Endothelial cell of umbilical vein (primary cell): Measurements from ENCODE around the gene CCDC85C.
A peak's percentile ranks its signal among the peaks of the same experiment; 100 is the strongest.

ENCODE experiments used
- EZH2 ChIP-seq: IDR thresholded peaks from 2 replicates; pipeline ENCODE4 v1.6.1; 2012; ENCODE audit warnings: borderline replicate concordance, low read depth, mild to moderate bottlenecking, moderate library complexity, low read length, inconsistent platforms; ENCODE audit not compliant: severe bottlenecking
- FOS ChIP-seq: IDR thresholded peaks from 2 replicates; pipeline ENCODE4 v1.6.1; 2011; ENCODE audit warnings: mild to moderate bottlenecking, low read length, moderate library complexity, borderline replicate concordance; ENCODE audit not compliant: insufficient read depth
- GATA2 ChIP-seq: IDR thresholded peaks from 2 replicates; pipeline ENCODE4 v1.7.0; 2011; ENCODE audit warnings: low read depth, mild to moderate bottlenecking, moderate library complexity, mixed read lengths, low read length; ENCODE audit not compliant: insufficient read length, insufficient read depth
- JUN ChIP-seq: IDR thresholded peaks from 2 replicates; pipeline ENCODE4 v1.6.1; 2011; ENCODE audit warnings: borderline replicate concordance, low read depth; ENCODE audit not compliant: insufficient read length, insufficient read depth
- MYC ChIP-seq: IDR thresholded peaks from one replicate; pipeline ENCODE4 v1.6.1; 2011; ENCODE audit warnings: mild to moderate bottlenecking, low read depth, low read length
- POLR2A ChIP-seq: IDR thresholded peaks from 2 replicates; pipeline ENCODE4 v1.6.1; 2012; ENCODE audit warnings: low read depth, mild to moderate bottlenecking, control low read depth, low read length
- POLR2AphosphoS5 ChIP-seq: IDR thresholded peaks from 2 replicates; pipeline ENCODE4 v1.6.1; 2012; ENCODE audit warnings: low read depth, mild to moderate bottlenecking, control low read depth, low read length, moderate library complexity; ENCODE audit not compliant: insufficient read depth
- TF ChIP-seq, protein P1 (sequence below), 2 donors: IDR thresholded peaks; 1 replicate in 1 of 2; 2 replicates in 1 of 2; pipeline ENCODE4 v1.5.1; 2011; ENCODE audit warnings: low read length in 2 of 2, mild to moderate bottlenecking in 2 of 2, moderate library complexity in 2 of 2, control low read depth in 1 of 2, inconsistent platforms in 1 of 2, low read depth in 1 of 2; ENCODE audit not compliant: insufficient read depth in 1 of 2; ENCODE audit errors: extremely low read depth in 1 of 2
- TF ChIP-seq, protein P2 (sequence below): IDR thresholded peaks from 2 replicates; pipeline ENCODE4 v1.6.1; 2011; ENCODE audit not compliant: insufficient read depth, insufficient read length

GRCh38 chr14:99590746-99591555 is 13.1 kb downstream of the CCDC85C start:
- TF ChIP-seq, protein P1, sequence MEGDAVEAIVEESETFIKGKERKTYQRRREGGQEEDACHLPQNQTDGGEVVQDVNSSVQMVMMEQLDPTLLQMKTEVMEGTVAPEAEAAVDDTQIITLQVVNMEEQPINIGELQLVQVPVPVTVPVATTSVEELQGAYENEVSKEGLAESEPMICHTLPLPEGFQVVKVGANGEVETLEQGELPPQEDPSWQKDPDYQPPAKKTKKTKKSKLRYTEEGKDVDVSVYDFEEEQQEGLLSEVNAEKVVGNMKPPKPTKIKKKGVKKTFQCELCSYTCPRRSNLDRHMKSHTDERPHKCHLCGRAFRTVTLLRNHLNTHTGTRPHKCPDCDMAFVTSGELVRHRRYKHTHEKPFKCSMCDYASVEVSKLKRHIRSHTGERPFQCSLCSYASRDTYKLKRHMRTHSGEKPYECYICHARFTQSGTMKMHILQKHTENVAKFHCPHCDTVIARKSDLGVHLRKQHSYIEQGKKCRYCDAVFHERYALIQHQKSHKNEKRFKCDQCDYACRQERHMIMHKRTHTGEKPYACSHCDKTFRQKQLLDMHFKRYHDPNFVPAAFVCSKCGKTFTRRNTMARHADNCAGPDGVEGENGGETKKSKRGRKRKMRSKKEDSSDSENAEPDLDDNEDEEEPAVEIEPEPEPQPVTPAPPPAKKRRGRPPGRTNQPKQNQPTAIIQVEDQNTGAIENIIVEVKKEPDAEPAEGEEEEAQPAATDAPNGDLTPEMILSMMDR (IDR thresholded peaks at IDR 0.05; ENCODE audit: extremely low read depth in 1 of 2, insufficient read depth in 1 of 2, low read depth in 1 of 2, low read length in 2 of 2): peak in 1 of 2 donors; percentile 10
- TF ChIP-seq, protein P2, sequence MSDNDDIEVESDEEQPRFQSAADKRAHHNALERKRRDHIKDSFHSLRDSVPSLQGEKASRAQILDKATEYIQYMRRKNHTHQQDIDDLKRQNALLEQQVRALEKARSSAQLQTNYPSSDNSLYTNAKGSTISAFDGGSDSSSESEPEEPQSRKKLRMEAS: no peak
- TF ChIP-seq POLR2A (no peak), POLR2AphosphoS5 (peak; percentile 53), EZH2 (no peak), GATA2 (no peak), MYC (no peak), JUN (peak; percentile 82), FOS (peak; percentile 83)
